ENCODE results near the gene PEAR1.

PEAR1 gene

GRCh38 chr1:156947818-156948525 is 54.5 kb downstream of the PEAR1 start:
- TF ChIP-seq CREB1 (IDR thresholded peaks at IDR 0.05; ENCODE audit: low read depth), result no peak
- no peak for TF ChIP-seq FOXM1 (IDR thresholded peaks at IDR 0.05; ENCODE audit: borderline replicate concordance, low read depth)
- TF ChIP-seq, protein P1, sequence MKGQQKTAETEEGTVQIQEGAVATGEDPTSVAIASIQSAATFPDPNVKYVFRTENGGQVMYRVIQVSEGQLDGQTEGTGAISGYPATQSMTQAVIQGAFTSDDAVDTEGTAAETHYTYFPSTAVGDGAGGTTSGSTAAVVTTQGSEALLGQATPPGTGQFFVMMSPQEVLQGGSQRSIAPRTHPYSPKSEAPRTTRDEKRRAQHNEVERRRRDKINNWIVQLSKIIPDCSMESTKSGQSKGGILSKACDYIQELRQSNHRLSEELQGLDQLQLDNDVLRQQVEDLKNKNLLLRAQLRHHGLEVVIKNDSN (IDR thresholded peaks at IDR 0.05), result no peak
- TF ChIP-seq NFIC (IDR thresholded peaks at IDR 0.05), result no peak
- TF ChIP-seq REST (IDR thresholded peaks at IDR 0.05; ENCODE audit: low read depth), result no peak
- TF ChIP-seq RAD21 (IDR thresholded peaks at IDR 0.05; ENCODE audit: low read depth), result no peak
- no peak for TF ChIP-seq EP300 (IDR thresholded peaks at IDR 0.05; ENCODE audit: borderline replicate concordance)
- no peak for TF ChIP-seq TEAD4 (IDR thresholded peaks at IDR 0.05)
- no peak for TF ChIP-seq YY1 (IDR thresholded peaks at IDR 0.05; ENCODE audit: low read depth)
- TF ChIP-seq CEBPB (IDR thresholded peaks at IDR 0.05), result no peak
- no peak for TF ChIP-seq TCF12 (IDR thresholded peaks at IDR 0.05; ENCODE audit: low read depth)
- TF ChIP-seq TAF1 (IDR thresholded peaks at IDR 0.05; ENCODE audit: low read depth), result no peak
- no peak for TF ChIP-seq EGR1 (IDR thresholded peaks at IDR 0.05)
- TF ChIP-seq ZBTB7A (IDR thresholded peaks at IDR 0.05; ENCODE audit: low read depth), result no peak
- TF ChIP-seq, protein P2, sequence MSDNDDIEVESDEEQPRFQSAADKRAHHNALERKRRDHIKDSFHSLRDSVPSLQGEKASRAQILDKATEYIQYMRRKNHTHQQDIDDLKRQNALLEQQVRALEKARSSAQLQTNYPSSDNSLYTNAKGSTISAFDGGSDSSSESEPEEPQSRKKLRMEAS (IDR thresholded peaks at IDR 0.05), result no peak

GRCh38 chr1:156948708-156949107 is 55.2 kb downstream of the PEAR1 start:
- TF ChIP-seq EP300 (IDR thresholded peaks at IDR 0.05; ENCODE audit: borderline replicate concordance) (no peak), TCF12 (IDR thresholded peaks at IDR 0.05; ENCODE audit: low read depth) (no peak), YY1 (IDR thresholded peaks at IDR 0.05; ENCODE audit: low read depth) (no peak), RAD21 (IDR thresholded peaks at IDR 0.05; ENCODE audit: low read depth) (no peak)

- TF ChIP-seq EGR1 (IDR thresholded peaks at IDR 0.05) (no peak), EP300 (IDR thresholded peaks at IDR 0.05; ENCODE audit: borderline replicate concordance) (no peak), FOXM1 (IDR thresholded peaks at IDR 0.05; ENCODE audit: borderline replicate concordance, low read depth) (no peak), REST (IDR thresholded peaks at IDR 0.05; ENCODE audit: low read depth) (no peak), CREB1 (IDR thresholded peaks at IDR 0.05; ENCODE audit: low read depth) (no peak), ZBTB7A (IDR thresholded peaks at IDR 0.05; ENCODE audit: low read depth) (no peak)
- TF ChIP-seq, protein P1 (IDR thresholded peaks at IDR 0.05), result no peak
- TF ChIP-seq, protein P2 (IDR thresholded peaks at IDR 0.05), result no peak
Measured at GRCh38 chr1:156949127-156949526, 55.6 kb downstream of the PEAR1 start.

GRCh38 chr1:156951371-156951770 is 57.9 kb downstream of the PEAR1 start:
- TF ChIP-seq FOXM1 (IDR thresholded peaks at IDR 0.05; ENCODE audit: borderline replicate concordance, low read depth) (no peak), RAD21 (IDR thresholded peaks at IDR 0.05; ENCODE audit: low read depth) (no peak), EP300 (IDR thresholded peaks at IDR 0.05; ENCODE audit: borderline replicate concordance) (no peak), REST (IDR thresholded peaks at IDR 0.05; ENCODE audit: low read depth) (no peak), TCF12 (IDR thresholded peaks at IDR 0.05; ENCODE audit: low read depth) (no peak), NFIC (IDR thresholded peaks at IDR 0.05) (no peak), TAF1 (IDR thresholded peaks at IDR 0.05; ENCODE audit: low read depth) (no peak), EGR1 (IDR thresholded peaks at IDR 0.05) (no peak), ZBTB7A (IDR thresholded peaks at IDR 0.05; ENCODE audit: low read depth) (no peak), YY1 (IDR thresholded peaks at IDR 0.05; ENCODE audit: low read depth) (no peak), CEBPB (IDR thresholded peaks at IDR 0.05) (no peak), CREB1 (IDR thresholded peaks at IDR 0.05; ENCODE audit: low read depth) (no peak), TEAD4 (IDR thresholded peaks at IDR 0.05) (no peak)
- TF ChIP-seq, protein P1 (IDR thresholded peaks at IDR 0.05), result no peak
- TF ChIP-seq, protein P2 (IDR thresholded peaks at IDR 0.05), result no peak
